OCI-LY7 (cell line): ENCODE measurements around the gene PIEZO2. TPM values are rescaled to one million over a fixed set of nuclear protein-coding genes. Genes with fewer than 3 reads are reported as not detected.

Source experiments
- BruUV-seq: library from RNA; stranded (reverse); fragments of 400-500 nt; replicated peaks from 2 replicates; lab custom pipeline; 2021; lab: Mats Ljungman, UMichigan
- CTCF ChIA-PET: fragments of 300-600 bp; sonication (Branson Sonifier 250); formaldehyde crosslinking; loops from one replicate; lab custom pipeline; 2022; ENCODE audit warnings: antibody characterized with exemption; ENCODE audit not compliant: unreplicated experiment; lab: Charles Lee
- POLR2A ChIA-PET: fragments of 300-600 bp; sonication (Branson Sonifier 250); formaldehyde crosslinking; loops from one replicate; lab custom pipeline; 2022; ENCODE audit warnings: antibody characterized with exemption; lab: Charles Lee
- DNase-seq: peaks from one replicate; pipeline ENCODE4 v3.0.0-alpha.2; 2015; ENCODE audit warnings: low spot score
- H2AFZ ChIP-seq: fragments of 200-600 bp; sonication (generic), shearing (Covaris generic); 2 replicates; pipeline ENCODE4 v1.6.1; 2014; ENCODE audit warnings: mild to moderate bottlenecking, antibody characterized with exemption, low read length, moderate library complexity
- H3K27ac ChIP-seq: fragments of 200-600 bp; sonication (generic); 2 replicates; pipeline ENCODE4 v1.5.1; 2014; ENCODE audit warnings: mixed run types, low read depth, mild to moderate bottlenecking, moderate library complexity, low read length, inconsistent platforms; ENCODE audit not compliant: poor library complexity, severe bottlenecking
- H3K36me3 ChIP-seq: fragments of 200-600 bp; sonication (generic); 2 replicates; pipeline ENCODE4 v1.6.1; 2014; ENCODE audit warnings: mild to moderate bottlenecking, antibody characterized with exemption, low read length, moderate library complexity, mixed read lengths; ENCODE audit not compliant: insufficient read depth
- H3K4me1 ChIP-seq: fragments of 200-600 bp; sonication (generic); 2 replicates; pipeline ENCODE4 v1.5.1; 2014; ENCODE audit warnings: mild to moderate bottlenecking, low read length; ENCODE audit not compliant: insufficient read depth, poor library complexity, severe bottlenecking
- H3K4me2 ChIP-seq: fragments of 200-600 bp; sonication (generic); 2 replicates; pipeline ENCODE4 v1.6.1; 2014; ENCODE audit warnings: mild to moderate bottlenecking, low read length
- H3K4me3 ChIP-seq: fragments of 200-600 bp; sonication (generic); 2 replicates; pipeline ENCODE4 v1.5.1; 2014; ENCODE audit warnings: mild to moderate bottlenecking, low read depth, low read length; ENCODE audit not compliant: poor library complexity, severe bottlenecking
- H3K79me2 ChIP-seq: fragments of 200-600 bp; sonication (generic); 2 replicates; pipeline ENCODE4 v1.6.1; 2016; ENCODE audit warnings: low read depth, mild to moderate bottlenecking, low read length, moderate library complexity, mixed read lengths; ENCODE audit not compliant: insufficient read depth
- H3K9me2 ChIP-seq: fragments of 200-600 bp; sonication (generic); 2 replicates; pipeline ENCODE4 v1.6.1; 2016; ENCODE audit warnings: mild to moderate bottlenecking, low read length, mixed read lengths; ENCODE audit not compliant: insufficient read depth
- H3K9me3 ChIP-seq: fragments of 200-600 bp; sonication (generic); 2 replicates; pipeline ENCODE4 v1.6.1; 2014; ENCODE audit warnings: mild to moderate bottlenecking, mixed run types, low read length, mixed read lengths
- H4K20me1 ChIP-seq: fragments of 200-600 bp; sonication (generic); 2 replicates; pipeline ENCODE4 v1.6.1; 2014; ENCODE audit warnings: mild to moderate bottlenecking, antibody characterized with exemption, low read length, moderate library complexity, mixed read lengths; ENCODE audit not compliant: insufficient read depth
- EZH2phosphoT487 ChIP-seq: fragments of 200-600 bp; sonication (generic); IDR thresholded peaks from 2 replicates; pipeline ENCODE4 v1.6.1; 2018; ENCODE audit warnings: low read depth, borderline replicate concordance, mild to moderate bottlenecking, mixed run types, antibody characterized with exemption, low read length, moderate library complexity, mixed read lengths
- intact Hi-C: fragments of 100-400 bp; cut with micrococcal nuclease; formaldehyde crosslinking; loops from one replicate; pipeline ENCODE4 v1.10.0; 2022; ENCODE audit not compliant: unreplicated experiment
- total RNA-seq, 2 experiments: library from RNA; depleted of rRNA in 1 of 2; stranded (reverse); fragments of >200 nt in 1 of 2; shearing (Covaris generic) in 1 of 2; gene quantifications; 2 replicates each; pipeline ENCODE4 v1.2.3, GENCODE V29; 2014 to 2022
- TF ChIP-seq, protein P1 (sequence below): fragments of 200-600 bp; sonication (generic); conservative IDR thresholded peaks from 2 replicates; pipeline ENCODE4 v1.5.1; 2014; ENCODE audit warnings: mild to moderate bottlenecking, antibody characterized with exemption, low read length, moderate library complexity, mixed read lengths

The PIEZO2 gene
- total RNA-seq, 2 experiments from 2014 or later: 0.95 to 3.3 TPM

DNA sequence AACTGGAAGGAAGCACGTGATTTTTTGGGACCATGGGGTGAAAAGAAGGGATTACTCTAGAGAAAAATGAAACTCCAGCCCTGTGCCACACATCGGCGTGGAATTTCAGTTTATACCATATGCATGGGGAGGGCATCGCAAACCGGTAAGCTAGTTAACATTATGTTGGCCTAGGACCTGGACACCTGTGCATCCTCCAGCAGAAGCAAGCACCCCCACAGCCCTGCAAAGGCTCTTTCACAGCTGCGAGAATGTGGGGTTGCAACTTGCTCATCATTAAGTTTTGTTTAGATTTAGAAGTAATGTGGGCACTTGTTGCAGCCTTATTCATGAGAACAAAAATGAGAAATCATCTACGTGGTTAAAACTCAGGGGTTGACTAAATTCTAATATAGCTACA, 299.2 kb downstream of the PIEZO2 start:
- TF ChIP-seq EZH2phosphoT487: no peak
- TF ChIP-seq, protein P1, sequence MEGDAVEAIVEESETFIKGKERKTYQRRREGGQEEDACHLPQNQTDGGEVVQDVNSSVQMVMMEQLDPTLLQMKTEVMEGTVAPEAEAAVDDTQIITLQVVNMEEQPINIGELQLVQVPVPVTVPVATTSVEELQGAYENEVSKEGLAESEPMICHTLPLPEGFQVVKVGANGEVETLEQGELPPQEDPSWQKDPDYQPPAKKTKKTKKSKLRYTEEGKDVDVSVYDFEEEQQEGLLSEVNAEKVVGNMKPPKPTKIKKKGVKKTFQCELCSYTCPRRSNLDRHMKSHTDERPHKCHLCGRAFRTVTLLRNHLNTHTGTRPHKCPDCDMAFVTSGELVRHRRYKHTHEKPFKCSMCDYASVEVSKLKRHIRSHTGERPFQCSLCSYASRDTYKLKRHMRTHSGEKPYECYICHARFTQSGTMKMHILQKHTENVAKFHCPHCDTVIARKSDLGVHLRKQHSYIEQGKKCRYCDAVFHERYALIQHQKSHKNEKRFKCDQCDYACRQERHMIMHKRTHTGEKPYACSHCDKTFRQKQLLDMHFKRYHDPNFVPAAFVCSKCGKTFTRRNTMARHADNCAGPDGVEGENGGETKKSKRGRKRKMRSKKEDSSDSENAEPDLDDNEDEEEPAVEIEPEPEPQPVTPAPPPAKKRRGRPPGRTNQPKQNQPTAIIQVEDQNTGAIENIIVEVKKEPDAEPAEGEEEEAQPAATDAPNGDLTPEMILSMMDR: no peak
- Histone ChIP-seq H3K9me2 (no peaks in the 10 kb centered on the region), H3K36me3 (no peaks in the 10 kb centered on the region), H3K27ac (no peak overlapping the region), H3K4me3 (no peak overlapping the region), H3K4me2 (no peak overlapping the region), H2AFZ (0 out of 2 replicates have a peak overlapping the region, but pooled peaks have one; percentile 19), H3K79me2 (no peaks in the 10 kb centered on the region), H3K9me3 (no peaks in the 10 kb centered on the region), H4K20me1 (no peaks in the 10 kb centered on the region), H3K4me1 (peaks cover 25% of the 10 kb centered on the region)
- ChIA-PET CTCF (interaction anchor here (0.8 to 2.9 kb wide), 4 partner anchors 10 to 304 kb away, joined by 3 to 26 read pairs (median 6); no protein-coding TSS in a partner anchor), POLR2A (interaction anchor here (0.7 to 3.5 kb wide), 8 partner anchors 10 to 191 kb away, joined by 3 to 16 read pairs (median 4); no protein-coding TSS in a partner anchor)
- DNase-seq: no peak
- no TSS peak for BruUV-seq
- intact Hi-C loops: loop anchor here (5.0 to 10.0 kb wide), 2 partner anchors 462 to 665 kb away; no protein-coding TSS in a partner anchor

- Histone ChIP-seq H3K27ac (no peak overlapping the region), H3K79me2 (no peaks in the 10 kb centered on the region), H4K20me1 (no peaks in the 10 kb centered on the region), H3K36me3 (no peaks in the 10 kb centered on the region), H3K4me1 (peaks cover 24% of the 10 kb centered on the region), H3K9me2 (no peaks in the 10 kb centered on the region), H3K4me3 (no peak overlapping the region), H2AFZ (no peak overlapping the region), H3K9me3 (no peaks in the 10 kb centered on the region), H3K4me2 (no peak overlapping the region)
- POLR2A ChIA-PET: interaction anchor here (0.7 to 1.3 kb wide), 3 partner anchors 191 to 218 kb away, joined by 3 to 5 read pairs (median 3); no protein-coding TSS in a partner anchor
- TF ChIP-seq, protein P1: no peak
- no peak for TF ChIP-seq EZH2phosphoT487
- intact Hi-C loops: no loop called here
- BruUV-seq: no TSS peak
- no peak for DNase-seq
- CTCF ChIA-PET: no interaction called here
Measured at GRCh38 chr18:10847907-10848306, 301.5 kb downstream of the PIEZO2 start.

GRCh38 chr18:10847408-10847790, 302.0 kb downstream of the PIEZO2 start:
- Histone ChIP-seq H3K79me2 (no peaks in the 10 kb centered on the region), H3K4me2 (no peak overlapping the region), H3K4me3 (no peak overlapping the region), H3K9me3 (no peaks in the 10 kb centered on the region), H3K4me1 (peaks cover 19% of the 10 kb centered on the region), H3K9me2 (no peaks in the 10 kb centered on the region), H4K20me1 (no peaks in the 10 kb centered on the region), H3K27ac (no peak overlapping the region), H3K36me3 (no peaks in the 10 kb centered on the region), H2AFZ (no peak overlapping the region)
- intact Hi-C loops: no loop called here
- DNase-seq: no peak
- BruUV-seq: no TSS peak
- TF ChIP-seq, protein P1: no peak
- TF ChIP-seq EZH2phosphoT487: no peak
- ChIA-PET POLR2A (interaction anchor here (0.9 kb wide), 1 partner anchor 189 kb away, joined by 3 read pairs; no protein-coding TSS in a partner anchor), CTCF (no interaction called here)
